ENCODE data around the gene LPCAT1.
"Not testable (repeated sequence)": the region's sequence is repeated elsewhere in the genome, so short reads cannot be mapped to it uniquely, and the experiment has no call there.

The LPCAT1 gene

GRCh38 chr5:1507961-1508658, 15.7 kb downstream of the LPCAT1 start:
- DNase-seq, result no peak

DNA sequence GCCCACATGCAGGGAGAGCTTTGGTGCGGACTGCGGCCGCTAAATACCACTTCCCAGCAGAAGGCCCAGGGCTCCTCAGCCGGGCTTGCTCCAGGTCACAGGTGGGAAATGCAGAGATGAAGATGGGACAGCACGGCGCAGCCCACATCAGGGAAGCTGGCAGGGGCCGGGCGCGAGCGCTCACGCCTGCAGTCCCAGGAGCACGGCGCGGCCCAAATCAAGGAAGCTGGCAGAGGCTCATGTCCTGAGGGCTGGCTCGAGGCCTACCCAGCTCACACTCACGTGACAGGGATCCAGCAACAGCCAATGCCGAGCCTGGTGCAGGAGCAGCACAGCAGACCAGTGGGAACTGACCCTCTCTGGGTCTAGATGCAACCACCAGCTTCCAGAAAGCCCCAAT, 16.3 kb downstream of the LPCAT1 start:
- no peak for DNase-seq

DNA sequence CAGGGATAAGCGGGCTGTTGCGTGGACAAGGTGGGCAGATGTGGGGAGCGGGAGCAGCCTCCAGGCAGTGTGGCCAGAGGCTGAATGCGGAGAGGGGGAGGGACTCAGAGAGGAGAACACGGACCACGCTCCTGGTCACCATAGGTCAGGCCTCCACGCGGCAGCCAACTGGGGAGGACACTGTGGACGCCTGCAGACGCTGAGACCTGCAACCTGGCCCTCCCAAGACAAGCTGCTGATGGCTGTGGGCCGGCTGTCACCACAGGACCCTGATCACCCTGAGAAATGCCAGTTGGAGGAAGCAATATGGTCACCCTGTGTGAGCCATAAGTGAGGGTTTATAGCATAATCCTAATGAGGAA, 16.8 kb downstream of the LPCAT1 start:
- DNase-seq, result no peak

DNA sequence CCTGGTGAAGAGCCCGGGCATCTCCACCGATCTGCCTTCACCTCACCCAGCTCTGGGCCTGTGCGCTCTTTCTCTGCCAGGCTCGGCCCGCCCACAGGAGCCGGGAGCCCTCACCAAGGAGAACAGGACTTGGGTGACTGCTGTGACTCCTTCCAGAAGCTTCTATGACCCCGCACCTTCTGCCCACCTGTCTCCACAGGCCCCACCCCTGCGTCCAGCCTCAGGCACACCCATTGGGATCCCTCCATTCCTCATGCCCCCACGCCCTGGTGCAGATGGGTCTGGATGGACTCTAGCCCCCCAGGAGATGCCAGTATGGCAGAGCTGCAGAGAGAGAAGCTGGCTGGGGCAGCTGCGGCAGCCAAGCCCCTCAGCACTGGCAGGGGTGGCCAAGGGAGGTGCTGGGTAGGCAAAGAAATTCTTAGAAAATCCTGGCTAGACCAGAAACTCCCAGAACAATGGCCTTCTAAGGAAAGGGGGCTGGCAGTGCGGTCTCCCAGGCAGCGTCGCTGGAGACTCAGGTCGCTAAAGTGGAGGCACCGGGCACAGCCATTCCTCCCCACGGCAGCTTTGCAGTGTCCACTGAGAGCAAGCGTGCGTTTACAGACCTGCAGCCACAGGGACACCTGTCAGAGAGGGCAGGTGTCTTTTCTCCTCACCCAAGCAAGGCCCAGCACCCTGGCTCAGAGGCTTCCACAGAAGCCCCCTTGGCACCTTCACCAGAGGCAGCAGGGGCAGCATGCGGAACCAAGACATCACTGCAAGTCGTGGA, 17.3 kb downstream of the LPCAT1 start:
- DNase-seq, result no peak

GRCh38 chr5:1505506-1506241, 18.1 kb downstream of the LPCAT1 start:
- DNase-seq, result no peak

DNA sequence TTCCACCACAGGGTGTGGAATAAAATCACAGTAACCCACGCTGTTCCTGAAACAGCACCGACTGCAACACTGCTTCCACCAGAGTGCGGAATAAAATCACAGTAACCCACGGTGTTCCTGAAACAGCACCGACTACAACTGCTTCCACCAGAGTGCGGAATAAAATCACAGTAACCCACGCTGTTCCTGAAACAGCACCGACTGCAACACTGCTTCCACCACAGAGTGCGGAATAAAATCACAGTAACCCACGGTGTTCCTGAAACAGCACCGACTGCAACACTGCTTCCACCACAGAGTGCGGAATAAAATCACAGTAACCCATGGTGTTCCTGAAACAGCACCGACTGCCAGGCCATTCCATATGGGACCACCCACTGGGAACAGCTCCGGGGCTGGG, 18.7 kb downstream of the LPCAT1 start:
- DNase-seq, result not testable (repeated sequence)

GRCh38 chr5:1504617-1505016, 19.1 kb downstream of the LPCAT1 start:
- DNase-seq, result no peak

- DNase-seq, result no peak
These were observed 19.6 kb downstream of the LPCAT1 start for GRCh38 chr5:1504069-1504595.

DNA sequence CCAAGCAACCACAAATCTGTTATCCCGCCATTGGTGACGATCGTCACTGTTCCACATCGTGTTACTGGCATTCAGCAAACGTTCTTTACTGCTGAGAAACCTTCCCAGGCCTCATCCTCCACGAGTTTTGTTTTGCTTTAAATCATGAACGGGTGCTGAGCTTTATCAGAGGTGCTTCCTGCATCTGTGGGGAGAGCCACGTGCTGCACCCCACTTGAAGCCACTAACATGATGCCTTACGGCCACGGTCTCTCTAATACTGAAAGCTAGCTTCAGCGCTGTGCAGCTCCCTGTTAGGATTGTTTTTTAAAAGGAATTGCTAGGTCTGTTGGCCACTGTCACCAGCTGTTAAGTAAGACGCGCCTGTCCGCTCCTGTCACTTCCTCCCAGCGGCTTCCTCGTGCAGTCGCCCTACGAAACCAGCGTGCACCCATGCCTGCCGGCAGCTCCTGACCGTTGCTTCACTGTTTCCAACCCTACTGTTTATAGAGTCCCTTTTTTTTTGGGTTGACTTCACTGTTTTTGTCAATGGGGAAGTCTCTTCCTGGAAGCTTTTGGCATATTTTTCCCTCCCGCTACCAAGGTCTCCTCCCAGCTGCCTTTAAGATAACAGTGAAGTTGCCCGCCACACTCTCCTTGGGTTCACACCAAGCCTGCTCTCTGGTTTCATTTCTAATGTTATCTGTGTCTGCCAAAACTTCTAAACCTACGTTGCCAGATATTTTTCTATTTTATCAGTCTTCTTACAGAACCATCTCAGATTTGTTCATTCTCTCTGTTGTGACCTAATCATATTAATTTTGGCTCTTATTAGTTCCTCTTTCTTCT, 20.3 kb downstream of the LPCAT1 start:
- no peak for DNase-seq

GRCh38 chr5:1502737-1503120, 21.0 kb downstream of the LPCAT1 start:
- no peak for DNase-seq

GRCh38 chr5:1502046-1502736, 21.6 kb downstream of the LPCAT1 start:
- no peak for DNase-seq

GRCh38 chr5:1501372-1502045, 22.3 kb downstream of the LPCAT1 start:
- DNase-seq, result no peak

DNA sequence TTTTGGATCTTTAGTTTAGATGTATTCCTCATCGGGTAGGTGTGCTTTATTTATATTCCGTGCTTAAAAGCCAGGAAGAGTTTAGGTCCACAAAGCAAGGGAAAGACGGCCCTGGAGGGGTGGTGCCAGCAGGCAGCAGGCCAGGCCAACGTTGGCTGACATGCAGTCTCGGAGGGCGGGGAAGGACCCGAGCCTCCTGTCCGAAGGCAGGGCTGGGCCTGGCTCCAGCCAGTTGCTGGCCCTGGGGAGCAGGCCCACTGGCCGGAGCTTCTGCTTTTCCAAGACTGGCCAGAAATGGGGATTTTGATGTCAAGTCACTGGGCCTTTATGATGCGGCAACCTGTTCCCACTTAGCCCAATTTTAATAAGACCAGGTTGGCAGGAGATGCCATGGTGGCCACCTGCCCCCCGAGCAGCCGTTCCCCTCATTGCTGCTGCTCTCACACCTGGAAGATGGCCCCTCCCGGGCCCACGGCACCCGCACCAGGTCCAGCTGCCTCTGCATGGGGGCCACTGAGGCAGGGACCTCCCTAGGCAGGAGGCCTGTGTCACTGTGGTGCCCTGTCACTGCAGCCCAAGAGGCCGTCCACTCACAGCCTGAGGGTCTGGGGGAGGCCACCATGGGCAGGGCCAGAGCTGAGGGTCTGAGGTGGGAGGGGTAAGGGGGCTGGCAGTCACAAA, 23.2 kb downstream of the LPCAT1 start:
- DNase-seq, result no peak

DNA sequence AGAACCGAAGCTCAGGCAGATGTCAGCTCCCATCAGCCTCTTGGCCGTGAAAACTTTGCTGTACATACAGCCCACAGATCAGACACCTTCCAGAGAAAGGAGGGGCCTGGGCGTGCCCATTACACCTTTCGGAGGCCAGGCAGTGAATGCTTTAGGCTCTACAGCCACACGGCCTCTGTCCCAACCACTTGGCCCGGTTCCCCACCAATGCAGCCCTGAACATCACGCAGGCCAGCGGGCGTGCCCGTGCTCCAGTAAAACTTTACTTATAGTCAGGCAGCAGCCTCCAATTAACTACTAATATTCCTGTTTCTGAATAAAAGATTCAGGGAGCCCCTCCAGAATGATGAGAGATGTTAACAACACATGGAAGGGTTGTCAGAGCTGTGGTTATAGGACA, 23.9 kb downstream of the LPCAT1 start:
- no peak for DNase-seq

DNA sequence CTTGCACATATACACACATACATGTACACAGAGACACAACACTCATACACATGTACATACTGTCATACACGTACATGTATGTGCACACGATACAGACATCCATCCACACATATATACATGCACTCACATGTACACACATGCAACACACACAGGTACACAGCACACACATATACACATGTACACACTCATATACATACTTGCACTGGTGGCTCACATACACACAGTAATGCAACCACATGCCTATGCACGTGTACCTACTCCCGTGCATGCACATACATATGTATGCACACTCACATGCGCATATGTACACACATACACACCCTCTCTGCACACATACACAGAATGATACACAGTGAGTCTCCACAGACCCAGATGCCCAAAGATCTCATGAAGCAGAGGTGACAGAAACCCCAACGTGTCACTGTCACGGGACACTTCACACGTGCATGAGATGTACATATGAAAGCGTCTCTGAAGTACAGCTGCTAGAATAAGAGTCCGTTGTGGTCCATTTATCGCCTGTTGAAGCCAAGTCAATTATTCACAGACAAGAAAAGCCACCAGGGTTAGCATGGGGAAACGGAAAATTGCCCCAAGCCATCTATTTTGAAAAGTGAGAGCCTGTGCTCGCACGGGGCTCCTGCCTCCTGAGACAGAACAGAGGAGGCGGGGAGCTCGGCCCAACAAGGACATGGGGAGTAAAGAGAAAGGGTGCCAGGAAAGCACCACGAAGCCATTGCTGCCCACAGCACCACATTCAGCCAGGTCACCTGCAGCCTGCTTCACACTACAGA, 24.9 kb downstream of the LPCAT1 start:
- DNase-seq, result no peak

DNA sequence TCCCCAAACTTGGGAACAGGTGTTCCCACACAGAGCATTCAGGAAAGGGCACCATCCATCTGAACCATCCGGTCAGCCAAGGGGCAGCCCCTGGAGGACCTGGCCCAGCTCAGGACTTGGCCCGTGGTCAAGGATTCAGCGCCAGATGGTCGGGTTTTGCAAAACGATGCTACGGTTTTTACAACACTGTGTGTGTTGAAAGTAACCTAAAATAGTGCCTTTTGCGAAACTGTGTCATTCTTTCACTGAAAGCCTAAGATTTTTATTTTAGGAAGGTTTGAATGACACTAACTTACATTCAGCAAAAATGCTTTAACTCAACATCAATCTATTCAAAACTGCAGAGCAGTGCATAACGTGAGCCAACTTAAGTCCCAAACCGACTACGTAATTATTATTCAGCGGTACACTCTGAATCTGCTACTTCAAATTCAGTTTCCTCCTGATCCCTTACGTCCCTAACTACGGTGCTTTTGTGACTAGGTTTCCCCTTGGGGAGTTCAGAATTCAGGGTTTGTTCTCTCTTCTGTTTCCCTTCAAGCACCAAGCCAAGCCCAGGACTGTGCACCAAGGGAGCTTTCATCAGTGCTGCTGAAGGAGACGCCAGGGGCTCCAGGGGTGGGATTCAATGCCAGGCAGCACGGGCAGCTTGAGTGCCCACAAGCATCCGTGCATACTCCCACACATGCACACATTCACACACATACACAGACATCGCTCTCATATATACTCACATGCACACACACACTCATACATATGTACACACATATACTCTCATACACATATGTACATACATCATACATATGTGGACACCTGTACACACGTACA, 25.8 kb downstream of the LPCAT1 start:
- no peak for DNase-seq

GRCh38 chr5:1497242-1497777, 26.4 kb downstream of the LPCAT1 start:
- no peak for DNase-seq

- DNase-seq, result no peak
These were observed 28.2 kb downstream of the LPCAT1 start for GRCh38 chr5:1495525-1495897.

All from activated CD4-positive, alpha-beta T cell treated with anti-CD3 and anti-CD28 coated beads for 1 hour (primary cell).